COLO829 (cell line): Measurements from ENCODE around the gene POLDIP2.

Source experiments
- DNase-seq: peaks from one replicate; pipeline ENCODE4 v3.0.0; 2012; ENCODE audit warnings: low spot score

The POLDIP2 gene

GRCh38 chr17:28317099-28317965 is 40.0 kb downstream of the POLDIP2 start:
- DNase-seq, result no peak

DNA sequence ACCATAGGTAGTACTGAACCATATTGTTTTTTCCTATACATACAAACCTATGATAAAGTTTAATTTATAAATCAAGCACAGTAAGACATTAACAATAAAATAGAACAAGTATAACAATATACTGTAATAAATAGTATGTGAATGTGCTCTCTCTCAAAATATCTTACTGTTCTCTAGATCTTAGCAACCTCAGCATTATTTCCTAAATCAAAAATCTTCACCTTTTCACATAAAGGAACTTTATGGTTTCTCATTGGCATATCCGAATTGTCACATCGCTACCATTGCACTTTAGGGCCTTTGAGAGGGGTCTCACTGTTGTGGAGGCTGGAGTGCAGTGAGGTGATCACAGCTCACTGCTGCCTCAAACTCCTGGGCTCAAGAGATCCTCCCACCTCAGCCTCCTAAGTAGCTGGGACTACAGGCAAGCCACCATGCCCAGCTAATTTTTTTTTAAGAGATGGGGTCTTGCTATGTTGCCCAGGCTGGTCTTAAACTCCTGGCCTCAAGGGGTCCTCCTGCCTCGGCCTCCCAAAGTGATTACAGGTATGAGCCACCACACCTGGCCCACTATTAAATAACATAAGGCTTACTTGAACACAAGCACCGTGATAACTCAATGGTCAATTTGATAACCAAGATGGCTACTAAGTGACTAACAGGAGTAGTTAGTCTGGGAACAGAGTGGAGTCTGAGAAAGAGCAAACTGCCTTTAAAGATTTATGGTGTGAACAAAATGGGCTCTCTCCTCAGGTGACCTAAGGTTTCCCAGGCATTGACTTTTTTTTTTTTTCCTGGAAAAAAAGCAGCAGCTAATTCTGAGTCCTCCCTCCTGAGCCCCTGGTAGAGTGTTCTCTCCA is 41.3 kb downstream of the POLDIP2 start:
- no peak for DNase-seq

DNA sequence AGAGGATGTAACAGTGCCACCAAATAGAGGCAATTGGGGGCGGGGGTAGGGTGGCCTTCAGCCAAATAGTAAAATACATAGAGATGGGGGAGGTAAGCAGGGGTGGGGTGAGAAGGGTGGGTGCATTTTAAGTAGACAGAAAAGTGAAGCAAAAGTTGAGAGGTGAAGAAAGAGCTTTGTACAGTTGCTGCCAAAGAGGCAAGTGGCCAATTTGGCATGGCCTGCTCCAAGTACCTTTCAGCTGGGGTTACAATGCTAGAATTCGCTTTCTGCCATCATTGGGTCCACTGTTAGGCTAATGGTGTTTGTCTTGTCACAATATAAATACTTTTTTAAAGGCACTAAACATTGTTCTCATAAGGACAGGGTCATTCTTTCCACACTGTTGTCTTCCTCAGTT is 43.5 kb downstream of the POLDIP2 start:
- no peak for DNase-seq

DNA sequence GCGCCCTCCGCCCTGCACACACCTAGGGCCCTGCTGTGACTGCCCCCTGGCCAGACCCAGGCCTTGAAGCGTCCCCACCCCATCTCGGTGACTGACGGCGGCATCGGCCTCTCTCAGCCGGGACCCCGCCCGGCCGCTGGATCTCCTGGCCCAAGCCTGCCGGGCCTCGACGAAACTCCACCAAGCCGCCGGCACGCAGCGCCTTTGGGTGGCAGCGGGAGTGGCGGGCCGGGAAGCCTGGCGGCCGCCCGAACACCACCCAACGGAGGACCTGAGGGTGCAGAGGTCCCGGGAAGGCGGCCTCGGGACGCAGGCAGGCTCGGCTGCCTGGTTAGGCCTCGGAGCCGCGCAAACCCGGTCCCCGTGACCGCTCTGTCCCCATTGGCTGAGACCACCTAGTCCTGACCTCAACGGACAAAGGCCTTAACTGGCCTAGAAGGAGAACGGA is 50.3 kb downstream of the POLDIP2 start:
- no peak for DNase-seq

DNA sequence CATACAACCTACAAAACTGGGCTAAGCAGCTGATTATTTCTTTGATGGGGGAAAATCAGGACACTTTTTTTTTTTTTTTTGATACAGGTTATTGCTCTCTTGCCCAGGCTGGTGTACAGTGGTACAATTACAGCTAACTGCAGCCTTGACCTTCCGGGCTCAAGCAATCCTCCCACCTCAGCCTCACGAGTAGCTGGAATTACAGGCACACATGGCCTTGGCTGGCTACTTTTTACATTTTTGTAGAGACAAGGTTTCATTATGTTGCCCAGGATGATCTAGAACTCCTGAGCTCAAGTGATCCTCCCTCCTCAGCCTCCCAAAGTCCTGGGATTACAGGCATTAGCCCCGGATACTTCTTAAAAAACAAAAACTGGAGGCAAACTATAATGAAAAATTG is 58.9 kb downstream of the POLDIP2 start:
- no peak for DNase-seq
